Caco-2 (cell line): ENCODE results near the gene SLFN12. TPM values are rescaled to one million over a fixed set of nuclear protein-coding genes. Genes with fewer than 3 reads are reported as not detected.

ENCODE experiments used
- BruUV-seq: library from RNA; stranded (reverse); fragments of 400-500 nt; replicated peaks from 2 replicates; lab custom pipeline; 2021; lab: Mats Ljungman, UMichigan
- CTCF ChIA-PET: fragments of 300-600 bp; sonication (Branson Sonifier 250); formaldehyde crosslinking; loops from one replicate; lab custom pipeline; 2022; ENCODE audit warnings: antibody characterized with exemption; lab: Charles Lee
- POLR2A ChIA-PET: fragments of 300-600 bp; sonication (Branson Sonifier 250); formaldehyde crosslinking; loops from one replicate; lab custom pipeline; 2022; ENCODE audit warnings: antibody characterized with exemption; lab: Charles Lee
- DNase-seq, 2 experiments: peaks; one replicate each; pipeline versions ENCODE4 v3.0.0 to v3.0.0-alpha.2; 2020 to 2022
- H3K27me3 ChIP-seq: replicated peaks from 2 replicates; pipeline ENCODE4 v1.6.0; 2011; ENCODE audit warnings: low read length; ENCODE audit not compliant: control insufficient read depth, insufficient read depth
- H3K36me3 ChIP-seq: 2 replicates; pipeline ENCODE4 v1.5.1; 2011; ENCODE audit warnings: low read length; ENCODE audit not compliant: control insufficient read depth, insufficient read depth
- H3K4me1 ChIP-seq: fragments of 250-450 bp; sonication (Bioruptor Pico); 2 replicates; pipeline ENCODE4 v1.5.1; 2020; ENCODE audit warnings: mild to moderate bottlenecking
- H3K4me3 ChIP-seq: 2 replicates; pipeline ENCODE4 v1.5.1; 2011; ENCODE audit warnings: low read depth, mild to moderate bottlenecking, control low read depth, low read length
- H3K9me3 ChIP-seq: fragments of 250-450 bp; sonication (Bioruptor Pico); 2 replicates; pipeline ENCODE4 v1.5.1; 2020; ENCODE audit warnings: mild to moderate bottlenecking, moderate library complexity
- H3K27ac Mint-ChIP-seq: one replicate; pipeline ENCODE4 v1.8.0; 2022; ENCODE audit warnings: mixed read lengths; ENCODE audit not compliant: unreplicated experiment
- H3K27me3 Mint-ChIP-seq: one replicate; pipeline ENCODE4 v1.8.0; 2022; ENCODE audit warnings: mixed read lengths; ENCODE audit not compliant: insufficient read depth, unreplicated experiment
- H3K36me3 Mint-ChIP-seq: one replicate; pipeline ENCODE4 v1.8.0; 2022; ENCODE audit warnings: mild to moderate bottlenecking, mixed read lengths; ENCODE audit not compliant: insufficient read depth, unreplicated experiment
- H3K4me1 Mint-ChIP-seq: one replicate; pipeline ENCODE4 v1.8.0; 2022; ENCODE audit warnings: low read depth, mixed read lengths; ENCODE audit not compliant: unreplicated experiment
- H3K4me3 Mint-ChIP-seq: one replicate; pipeline ENCODE4 v1.8.0; 2022; ENCODE audit warnings: mild to moderate bottlenecking, moderate library complexity, mixed read lengths; ENCODE audit not compliant: unreplicated experiment
- H3K9me3 Mint-ChIP-seq: one replicate; pipeline ENCODE4 v1.8.0; 2022; ENCODE audit warnings: mixed read lengths; ENCODE audit not compliant: unreplicated experiment
- intact Hi-C: fragments of 100-400 bp; cut with micrococcal nuclease; formaldehyde crosslinking; loops from one replicate; pipeline ENCODE4 v1.10.0; 2022; ENCODE audit not compliant: unreplicated experiment
- total RNA-seq: library from RNA; stranded (reverse); gene quantifications from 2 replicates; pipeline ENCODE4 v1.2.3, GENCODE V29; 2022
- TF ChIP-seq, protein P1 (sequence below), 2 experiments: fragments of 200-600 bp in 1 of 2; IDR thresholded peaks; 1 replicate in 1 of 2; 2 replicates in 1 of 2; pipeline versions ENCODE4 v1.5.1 to v1.8.0; 2011 to 2022; ENCODE audit warnings: antibody characterized with exemption in 1 of 2, control low read depth in 1 of 2, inconsistent platforms in 1 of 2, low read depth in 1 of 2, low read length in 1 of 2, mild to moderate bottlenecking in 1 of 2, moderate library complexity in 1 of 2; ENCODE audit not compliant: insufficient read depth in 1 of 2, severe bottlenecking in 1 of 2, unreplicated experiment in 1 of 2

SLFN12 gene
- total RNA-seq, 1 experiment from 2014 or later = not detected

DNA sequence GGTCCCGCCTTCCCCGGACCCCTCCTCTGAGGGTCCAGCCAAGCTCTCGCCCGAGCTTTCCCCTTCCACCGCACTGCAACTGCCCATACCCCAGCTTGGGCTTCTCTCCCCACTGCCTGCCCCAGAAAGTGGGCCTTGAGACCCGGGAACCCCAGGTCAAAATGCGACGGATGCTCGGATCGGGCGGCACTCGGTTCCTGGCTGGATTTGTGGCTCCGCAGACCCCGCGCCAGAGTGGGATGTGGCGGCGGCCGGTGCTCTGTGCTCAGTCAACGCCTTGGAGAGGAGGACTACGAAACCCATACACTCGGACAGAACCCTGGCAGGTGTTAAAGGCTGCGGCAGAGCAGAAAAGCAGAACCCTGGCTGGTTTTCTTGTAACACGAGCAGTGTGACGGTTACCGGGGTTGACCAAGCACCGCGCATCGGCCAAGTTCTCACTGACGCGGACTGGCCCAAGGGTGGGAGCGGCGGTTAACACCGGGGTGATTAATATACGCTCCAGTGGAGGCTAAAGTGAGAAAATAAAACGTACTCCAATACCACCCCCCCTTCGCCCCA lies 17.2 kb upstream of the SLFN12 start:
- H3K27me3 Mint-ChIP-seq = peaks cover 8% of the 10 kb centered on the region
- TF ChIP-seq, protein P1, sequence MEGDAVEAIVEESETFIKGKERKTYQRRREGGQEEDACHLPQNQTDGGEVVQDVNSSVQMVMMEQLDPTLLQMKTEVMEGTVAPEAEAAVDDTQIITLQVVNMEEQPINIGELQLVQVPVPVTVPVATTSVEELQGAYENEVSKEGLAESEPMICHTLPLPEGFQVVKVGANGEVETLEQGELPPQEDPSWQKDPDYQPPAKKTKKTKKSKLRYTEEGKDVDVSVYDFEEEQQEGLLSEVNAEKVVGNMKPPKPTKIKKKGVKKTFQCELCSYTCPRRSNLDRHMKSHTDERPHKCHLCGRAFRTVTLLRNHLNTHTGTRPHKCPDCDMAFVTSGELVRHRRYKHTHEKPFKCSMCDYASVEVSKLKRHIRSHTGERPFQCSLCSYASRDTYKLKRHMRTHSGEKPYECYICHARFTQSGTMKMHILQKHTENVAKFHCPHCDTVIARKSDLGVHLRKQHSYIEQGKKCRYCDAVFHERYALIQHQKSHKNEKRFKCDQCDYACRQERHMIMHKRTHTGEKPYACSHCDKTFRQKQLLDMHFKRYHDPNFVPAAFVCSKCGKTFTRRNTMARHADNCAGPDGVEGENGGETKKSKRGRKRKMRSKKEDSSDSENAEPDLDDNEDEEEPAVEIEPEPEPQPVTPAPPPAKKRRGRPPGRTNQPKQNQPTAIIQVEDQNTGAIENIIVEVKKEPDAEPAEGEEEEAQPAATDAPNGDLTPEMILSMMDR (IDR thresholded peaks at IDR 0.05; ENCODE audit: insufficient read depth in 1 of 2, low read depth in 1 of 2, low read length in 1 of 2, severe bottlenecking in 1 of 2, unreplicated experiment in 1 of 2) = no peak
- intact Hi-C loops = no loop called here
- no peaks in the 10 kb centered on the region for H3K4me1 Mint-ChIP-seq
- POLR2A ChIA-PET = no interaction called here
- H3K36me3 Mint-ChIP-seq = no peaks in the 10 kb centered on the region
- H3K27me3 ChIP-seq = no peaks in the 10 kb centered on the region; the same call in 1 of the 2 replicates
- H3K9me3 Mint-ChIP-seq = no peaks in the 10 kb centered on the region
- H3K9me3 ChIP-seq = no peaks in the 10 kb centered on the region
- H3K4me3 Mint-ChIP-seq = no peak overlapping the region
- no peak overlapping the region for H3K27ac Mint-ChIP-seq
- DNase-seq = no peak
- no peaks in the 10 kb centered on the region for H3K36me3 ChIP-seq
- CTCF ChIA-PET = no interaction called here
- H3K4me3 ChIP-seq = no peak overlapping the region
- no peaks in the 10 kb centered on the region for H3K4me1 ChIP-seq
- BruUV-seq = no TSS peak

DNA sequence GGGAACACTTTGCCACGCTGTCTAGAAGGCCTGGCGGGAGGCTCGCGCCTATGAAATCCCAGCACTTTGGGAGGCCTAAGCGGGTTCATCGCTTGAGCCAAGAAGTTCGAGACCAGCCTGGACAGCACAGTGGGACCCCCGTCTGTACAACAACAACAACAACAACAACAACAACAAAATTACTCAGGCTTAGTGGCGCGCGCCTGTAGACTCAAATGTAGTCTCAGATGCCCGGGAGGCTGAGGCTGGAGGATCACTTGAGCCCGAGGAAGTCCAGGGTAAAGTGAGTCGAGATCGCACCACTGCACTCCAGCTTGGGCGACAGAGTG lies 16.6 kb upstream of the SLFN12 start:
- no peak for DNase-seq
- peaks cover 11% of the 10 kb centered on the region for H3K27me3 Mint-ChIP-seq
- BruUV-seq = no TSS peak
- Histone ChIP-seq H3K4me3 (no peak overlapping the region), H3K36me3 (no peaks in the 10 kb centered on the region), H3K4me1 (no peaks in the 10 kb centered on the region), H3K27me3 (no peaks in the 10 kb centered on the region; the same call in 1 of the 2 replicates), H3K9me3 (no peaks in the 10 kb centered on the region)
- intact Hi-C loops = no loop called here
- H3K36me3 Mint-ChIP-seq = no peaks in the 10 kb centered on the region
- TF ChIP-seq, protein P1 (IDR thresholded peaks at IDR 0.05; ENCODE audit: insufficient read depth in 1 of 2, low read depth in 1 of 2, low read length in 1 of 2, severe bottlenecking in 1 of 2, unreplicated experiment in 1 of 2) = no peak
- no peaks in the 10 kb centered on the region for H3K9me3 Mint-ChIP-seq
- CTCF ChIA-PET = no interaction called here
- no peak overlapping the region for H3K4me3 Mint-ChIP-seq
- H3K4me1 Mint-ChIP-seq = no peaks in the 10 kb centered on the region
- H3K27ac Mint-ChIP-seq = no peak overlapping the region
- POLR2A ChIA-PET = no interaction called here

DNA sequence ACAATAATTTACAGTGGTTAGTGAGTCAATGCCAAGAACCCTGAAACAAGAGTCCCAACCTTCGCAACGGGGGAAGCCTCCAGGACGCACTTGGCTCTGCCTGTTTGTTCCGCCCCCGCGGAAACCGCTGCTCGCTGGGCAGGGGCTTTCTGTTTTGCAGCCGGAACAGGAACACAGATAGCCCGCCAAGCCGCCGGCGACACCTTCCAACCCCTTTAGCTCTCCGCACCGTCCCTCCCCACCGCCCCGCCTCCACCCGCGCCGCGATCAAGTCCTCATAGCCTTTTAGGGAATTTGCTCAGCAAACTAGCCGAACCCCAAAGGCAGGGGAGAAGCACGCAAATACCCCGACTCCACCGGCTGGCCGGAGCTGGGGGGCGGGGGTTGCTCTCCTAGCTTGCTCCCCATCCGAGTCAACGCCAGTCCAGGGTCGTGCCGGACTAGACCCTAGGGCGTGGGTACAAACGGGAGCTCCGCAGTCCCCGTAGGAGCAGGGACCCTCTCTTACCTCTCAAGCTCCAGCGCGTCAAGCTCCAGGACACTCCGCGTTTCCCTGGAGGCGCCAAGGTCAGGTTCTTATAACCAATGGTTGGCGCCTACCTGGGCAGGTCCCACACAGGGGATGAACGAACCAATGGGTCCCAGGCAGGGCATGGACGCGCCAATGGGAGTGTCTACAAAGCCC lies 16.1 kb upstream of the SLFN12 start, which contains the start of gene SLFN13:
SLFN13 (minus strand) TSS at position 553 of the 685 bp plus-strand sequence. CDS start 3,086 bp downstream, outside the sequence.
- Histone ChIP-seq H3K27me3 (no peaks in the 10 kb centered on the region; the same call in 1 of the 2 replicates), H3K4me1 (no peaks in the 10 kb centered on the region), H3K9me3 (no peaks in the 10 kb centered on the region), H3K4me3 (no peak within 1 kb of the TSS), H3K36me3 (no peaks in the 10 kb centered on the region)
- intact Hi-C loops = no loop called here
- ChIA-PET CTCF (no interaction called here), POLR2A (no interaction called here)
- H3K27me3 Mint-ChIP-seq = peaks cover 11% of the 10 kb centered on the region
- no peaks in the 10 kb centered on the region for H3K9me3 Mint-ChIP-seq
- DNase-seq = no peak
- no peak within 1 kb of the TSS for H3K27ac Mint-ChIP-seq
- H3K4me3 Mint-ChIP-seq = no peak within 1 kb of the TSS
- TF ChIP-seq, protein P1 (IDR thresholded peaks at IDR 0.05; ENCODE audit: insufficient read depth in 1 of 2, low read depth in 1 of 2, low read length in 1 of 2, severe bottlenecking in 1 of 2, unreplicated experiment in 1 of 2) = no peak
- no TSS peak for BruUV-seq
- H3K36me3 Mint-ChIP-seq = no peaks in the 10 kb centered on the region
- H3K4me1 Mint-ChIP-seq = no peaks in the 10 kb centered on the region
